Type B pancreatic cell (in vitro differentiated cells): ENCODE measurements around the gene POC1A. TPM values are rescaled to one million over a fixed set of nuclear protein-coding genes. Genes with fewer than 3 reads are reported as not detected.

Source experiments
- DNase-seq: peaks from one replicate; pipeline ENCODE4 v3.0.0; 2021; ENCODE audit warnings: mixed read lengths; ENCODE audit not compliant: unreplicated experiment; ENCODE audit errors: extremely low spot score
- H3K27ac Mint-ChIP-seq: 2 replicates; pipeline ENCODE4 v1.8.0; 2021; ENCODE audit warnings: mild to moderate bottlenecking, mixed read lengths
- H3K27me3 Mint-ChIP-seq: 2 replicates; pipeline ENCODE4 v1.8.0; 2021; ENCODE audit warnings: mixed read lengths
- H3K36me3 Mint-ChIP-seq: 2 replicates; pipeline ENCODE4 v1.8.0; 2021; ENCODE audit warnings: mixed read lengths
- H3K4me1 Mint-ChIP-seq: one replicate; pipeline ENCODE4 v1.8.0; 2021; ENCODE audit warnings: mixed read lengths; ENCODE audit not compliant: unreplicated experiment
- H3K4me3 Mint-ChIP-seq: 2 replicates; pipeline ENCODE4 v1.8.0; 2021; ENCODE audit warnings: mild to moderate bottlenecking, mixed read lengths
- H3K9me3 Mint-ChIP-seq: 2 replicates; pipeline ENCODE4 v1.8.0; 2021; ENCODE audit warnings: mixed read lengths
- total RNA-seq: library from RNA; stranded (reverse); gene quantifications from 2 replicates; pipeline ENCODE4 v1.2.1, GENCODE V29; 2021; ENCODE audit warnings: low replicate concordance
- TF ChIP-seq, protein P1 (sequence below): fragments of 200-600 bp; sonication (generic); conservative IDR thresholded peaks from 2 replicates; pipeline ENCODE4 v1.5.0; 2021; ENCODE audit warnings: antibody characterized with exemption, mild to moderate bottlenecking

POC1A gene
- total RNA-seq, 1 donor from 2014 or later: 19.1 TPM

DNA sequence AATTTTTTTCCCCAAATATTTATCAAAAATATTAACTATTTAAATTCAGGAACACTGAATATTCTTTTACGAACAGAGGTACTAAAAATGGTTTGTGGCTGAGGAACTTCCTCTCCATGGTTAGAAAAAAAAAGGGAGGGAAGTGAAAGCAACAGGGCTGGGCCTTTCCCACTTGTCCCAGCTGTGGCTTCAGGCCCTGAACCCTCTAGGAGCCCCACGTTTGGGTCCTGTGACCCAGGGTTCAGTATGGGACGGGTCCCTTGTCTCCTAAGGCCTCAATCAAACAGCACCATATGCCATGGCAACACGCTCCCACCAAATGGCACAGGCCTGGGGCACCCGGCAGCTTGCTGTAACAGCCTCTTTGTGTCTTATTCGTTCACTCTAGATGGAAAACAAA lies 32.4 kb downstream of the POC1A start:
- H3K36me3 Mint-ChIP-seq: peaks cover 5% of the 10 kb centered on the region
- DNase-seq: no peak
- TF ChIP-seq, protein P1, sequence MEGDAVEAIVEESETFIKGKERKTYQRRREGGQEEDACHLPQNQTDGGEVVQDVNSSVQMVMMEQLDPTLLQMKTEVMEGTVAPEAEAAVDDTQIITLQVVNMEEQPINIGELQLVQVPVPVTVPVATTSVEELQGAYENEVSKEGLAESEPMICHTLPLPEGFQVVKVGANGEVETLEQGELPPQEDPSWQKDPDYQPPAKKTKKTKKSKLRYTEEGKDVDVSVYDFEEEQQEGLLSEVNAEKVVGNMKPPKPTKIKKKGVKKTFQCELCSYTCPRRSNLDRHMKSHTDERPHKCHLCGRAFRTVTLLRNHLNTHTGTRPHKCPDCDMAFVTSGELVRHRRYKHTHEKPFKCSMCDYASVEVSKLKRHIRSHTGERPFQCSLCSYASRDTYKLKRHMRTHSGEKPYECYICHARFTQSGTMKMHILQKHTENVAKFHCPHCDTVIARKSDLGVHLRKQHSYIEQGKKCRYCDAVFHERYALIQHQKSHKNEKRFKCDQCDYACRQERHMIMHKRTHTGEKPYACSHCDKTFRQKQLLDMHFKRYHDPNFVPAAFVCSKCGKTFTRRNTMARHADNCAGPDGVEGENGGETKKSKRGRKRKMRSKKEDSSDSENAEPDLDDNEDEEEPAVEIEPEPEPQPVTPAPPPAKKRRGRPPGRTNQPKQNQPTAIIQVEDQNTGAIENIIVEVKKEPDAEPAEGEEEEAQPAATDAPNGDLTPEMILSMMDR: no peak
- H3K9me3 Mint-ChIP-seq: no peaks in the 10 kb centered on the region
- H3K4me1 Mint-ChIP-seq: peaks cover 4% of the 10 kb centered on the region
- no peak overlapping the region for H3K4me3 Mint-ChIP-seq
- no peak overlapping the region for H3K27ac Mint-ChIP-seq
- H3K27me3 Mint-ChIP-seq: no peaks in the 10 kb centered on the region

DNA sequence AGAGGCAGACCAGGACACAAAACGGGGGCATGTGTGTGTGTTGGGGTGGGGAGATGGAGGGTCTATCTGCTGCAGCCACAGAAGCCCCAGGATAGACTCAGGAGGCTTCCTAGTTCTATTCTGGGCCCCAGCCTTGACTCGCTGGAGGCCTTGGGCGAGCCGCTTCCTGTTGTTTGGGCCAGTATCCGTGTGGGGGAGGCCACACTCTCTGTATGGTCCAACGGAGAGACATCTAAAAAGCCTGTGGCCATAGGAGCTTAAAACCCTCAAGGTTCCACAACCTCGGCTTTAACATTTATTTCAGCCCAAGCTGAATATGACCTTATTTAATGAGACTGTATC lies 32.8 kb downstream of the POC1A start:
- Mint-ChIP-seq H3K36me3 (peaks cover 5% of the 10 kb centered on the region), H3K4me3 (no peak overlapping the region), H3K27ac (no peak overlapping the region), H3K4me1 (peaks cover 4% of the 10 kb centered on the region), H3K9me3 (no peaks in the 10 kb centered on the region), H3K27me3 (no peaks in the 10 kb centered on the region)
- TF ChIP-seq, protein P1: no peak
- no peak for DNase-seq

DNA sequence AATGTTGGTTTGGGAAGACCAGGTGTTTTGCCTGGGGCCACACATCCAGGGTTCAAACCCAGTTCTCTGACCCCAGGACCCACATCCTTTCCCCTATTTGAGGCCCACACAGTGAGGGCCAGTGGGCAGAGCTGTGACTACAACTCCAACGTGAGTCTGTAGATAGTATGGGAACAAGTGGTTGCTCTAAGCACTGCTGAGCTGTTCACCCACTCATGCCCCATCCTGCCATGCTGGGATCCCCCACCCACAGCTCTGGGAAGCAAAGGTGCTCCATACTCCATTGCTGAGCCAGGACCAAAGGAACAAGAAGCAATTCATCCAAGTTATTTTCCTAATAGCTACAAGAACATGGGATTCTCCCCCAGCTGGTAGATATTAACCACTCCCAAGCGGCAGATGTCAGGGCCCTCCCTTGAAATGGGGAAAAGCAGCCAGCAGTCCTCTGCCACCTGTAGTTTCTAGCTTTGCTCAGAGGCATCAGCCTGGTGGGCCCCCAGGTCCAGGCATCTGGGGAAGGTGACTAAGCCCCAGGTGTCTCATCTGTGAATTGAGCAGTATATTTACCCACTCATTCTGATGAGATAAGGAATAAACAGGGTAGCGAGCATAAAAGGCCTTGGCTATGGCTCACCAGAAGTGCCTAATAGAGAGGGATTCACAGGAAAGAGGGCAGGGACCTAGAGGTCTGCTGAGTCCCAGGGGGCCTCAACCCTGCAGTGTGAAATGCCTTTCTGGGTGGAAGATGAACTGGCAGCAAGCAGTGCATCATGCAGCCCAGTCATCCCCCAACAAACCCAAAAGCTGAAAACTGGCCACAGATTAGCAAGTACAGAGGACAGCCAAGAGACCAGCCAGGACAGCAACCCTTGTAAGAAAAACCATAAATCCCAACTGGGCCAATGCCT lies 33.4 kb downstream of the POC1A start:
- Mint-ChIP-seq H3K36me3 (peaks cover 5% of the 10 kb centered on the region), H3K4me3 (no peak overlapping the region), H3K27ac (no peak overlapping the region), H3K9me3 (no peaks in the 10 kb centered on the region), H3K4me1 (peaks cover 4% of the 10 kb centered on the region), H3K27me3 (no peaks in the 10 kb centered on the region)
- no peak for DNase-seq
- TF ChIP-seq, protein P1: no peak

DNA sequence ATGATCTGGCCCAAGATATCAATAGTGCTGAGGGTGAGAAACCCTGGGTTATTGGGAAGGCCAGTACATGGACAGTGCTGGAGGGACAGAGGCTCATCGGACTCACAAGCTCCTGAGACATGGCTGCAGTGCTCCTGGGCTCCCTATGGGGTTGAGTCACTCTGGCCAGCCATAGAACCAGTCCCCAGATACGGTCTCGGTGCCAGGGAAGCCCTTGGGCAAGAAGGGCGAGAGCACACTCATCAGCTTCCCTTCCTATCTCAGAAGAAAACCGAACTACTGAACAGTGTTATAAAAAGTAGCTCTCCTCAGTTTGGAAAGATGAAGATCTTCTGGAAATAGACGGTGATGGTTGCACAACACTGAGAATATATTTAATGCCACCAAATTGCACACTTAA lies 34.4 kb downstream of the POC1A start:
- no peaks in the 10 kb centered on the region for H3K27me3 Mint-ChIP-seq
- no peak overlapping the region for H3K4me3 Mint-ChIP-seq
- H3K36me3 Mint-ChIP-seq: peaks cover 5% of the 10 kb centered on the region
- peaks cover 4% of the 10 kb centered on the region for H3K4me1 Mint-ChIP-seq
- no peaks in the 10 kb centered on the region for H3K9me3 Mint-ChIP-seq
- no peak overlapping the region for H3K27ac Mint-ChIP-seq
- TF ChIP-seq, protein P1: no peak
- no peak for DNase-seq

DNA sequence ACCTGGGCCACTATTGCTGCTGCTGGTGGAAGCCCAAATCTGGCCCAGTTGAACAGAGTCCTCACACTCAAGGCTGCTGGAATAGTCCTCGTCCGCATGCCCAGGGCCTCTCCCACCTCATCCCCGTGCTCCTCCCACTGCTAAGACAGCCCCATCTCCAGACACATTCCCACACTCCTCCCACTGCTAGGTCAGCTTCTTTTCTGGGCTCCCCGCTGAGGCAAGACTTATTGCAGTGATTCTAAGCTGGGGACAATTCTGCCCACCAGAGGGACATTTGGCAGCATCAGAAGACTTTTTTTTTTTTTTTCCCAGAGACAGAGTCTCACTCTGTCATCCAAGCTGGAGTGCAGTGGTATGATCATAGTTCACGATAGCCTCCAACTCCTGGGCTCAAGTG lies 35.1 kb downstream of the POC1A start:
- H3K4me3 Mint-ChIP-seq: no peak overlapping the region
- peaks cover 5% of the 10 kb centered on the region for H3K36me3 Mint-ChIP-seq
- H3K4me1 Mint-ChIP-seq: peaks cover 4% of the 10 kb centered on the region
- no peaks in the 10 kb centered on the region for H3K9me3 Mint-ChIP-seq
- H3K27me3 Mint-ChIP-seq: no peaks in the 10 kb centered on the region
- H3K27ac Mint-ChIP-seq: no peak overlapping the region
- no peak for DNase-seq
- TF ChIP-seq, protein P1: no peak
